Measurements from ENCODE around the gene MYO5A.
"Not testable (repeated sequence)": the region's sequence is repeated elsewhere in the genome, so short reads cannot be mapped to it uniquely, and the experiment has no call there.

Gene MYO5A

GRCh38 chr15:52317688-52318087 is 211.0 kb downstream of the MYO5A start:
- no peak for DNase-seq

GRCh38 chr15:52317022-52317421 is 211.7 kb downstream of the MYO5A start:
- DNase-seq: no peak

- DNase-seq: no peak
Observed at GRCh38 chr15:52309154-52309548, 219.5 kb downstream of the MYO5A start.

DNA sequence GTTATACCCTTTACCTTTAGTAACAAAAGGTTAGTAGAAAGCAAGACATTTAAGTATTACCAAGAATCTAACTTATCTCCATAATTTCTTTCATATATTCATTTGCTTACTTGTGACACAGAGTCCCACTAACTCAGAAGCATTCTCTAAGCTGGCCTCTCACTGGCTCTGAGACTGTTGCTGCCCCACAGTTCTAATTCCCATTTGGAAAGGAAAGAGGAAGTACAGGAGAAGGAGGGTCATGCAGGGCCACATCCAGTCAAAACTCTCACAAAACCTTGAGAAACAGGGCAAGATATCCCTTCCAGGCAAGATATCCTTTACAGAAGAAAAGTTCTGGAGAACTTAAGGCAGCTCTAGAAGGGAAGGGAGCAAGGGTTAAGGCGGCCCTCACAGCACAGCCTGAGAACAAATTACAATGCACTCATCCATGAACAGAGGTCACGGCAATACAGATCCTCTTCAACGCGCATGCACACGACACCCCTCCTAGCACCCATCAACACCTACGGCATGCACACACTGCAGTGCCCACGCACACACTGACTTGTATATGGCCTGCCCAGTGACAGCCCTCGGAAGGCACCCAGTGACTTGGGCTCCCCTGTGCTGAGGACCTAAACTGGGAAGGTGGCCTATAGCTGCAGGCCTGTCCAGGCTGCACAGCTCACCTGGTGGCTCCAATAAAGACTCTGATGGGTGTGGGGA is 220.1 kb downstream of the MYO5A start:
- DNase-seq: no peak

GRCh38 chr15:52307847-52308246 is 220.8 kb downstream of the MYO5A start:
- DNase-seq: no peak

DNA sequence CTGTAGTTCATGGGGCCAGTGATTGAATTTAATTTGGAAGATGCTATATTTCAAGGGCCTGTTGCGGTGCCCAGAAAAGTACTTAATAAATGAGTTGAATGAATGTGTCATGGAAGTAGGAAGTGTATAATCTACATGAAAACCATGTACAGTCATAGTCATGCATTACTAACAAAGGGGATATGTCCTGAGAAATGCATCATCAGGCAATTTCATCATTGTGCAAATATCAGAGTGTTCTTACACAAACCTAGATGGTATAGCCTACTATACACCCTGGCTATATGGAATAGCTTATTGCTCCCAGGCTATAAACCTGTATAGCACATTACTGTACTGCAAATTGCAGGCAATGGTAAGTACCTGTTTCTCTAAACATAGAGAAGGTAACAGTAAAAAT is 222.4 kb downstream of the MYO5A start:
- DNase-seq: no peak

GRCh38 chr15:52303093-52303772 is 225.4 kb downstream of the MYO5A start:
- DNase-seq: no peak

- no peak for DNase-seq
Observed at GRCh38 chr15:52301265-52301847, 227.3 kb downstream of the MYO5A start.

- DNase-seq: peak; percentile 26
Observed at GRCh38 chr15:52295421-52296001, 233.2 kb downstream of the MYO5A start, which contains the start of gene MYO5C. TSS of gene MYO5C (minus strand) at chr15:52295804. CDS start at chr15:52295636, 168 bp downstream.

DNA sequence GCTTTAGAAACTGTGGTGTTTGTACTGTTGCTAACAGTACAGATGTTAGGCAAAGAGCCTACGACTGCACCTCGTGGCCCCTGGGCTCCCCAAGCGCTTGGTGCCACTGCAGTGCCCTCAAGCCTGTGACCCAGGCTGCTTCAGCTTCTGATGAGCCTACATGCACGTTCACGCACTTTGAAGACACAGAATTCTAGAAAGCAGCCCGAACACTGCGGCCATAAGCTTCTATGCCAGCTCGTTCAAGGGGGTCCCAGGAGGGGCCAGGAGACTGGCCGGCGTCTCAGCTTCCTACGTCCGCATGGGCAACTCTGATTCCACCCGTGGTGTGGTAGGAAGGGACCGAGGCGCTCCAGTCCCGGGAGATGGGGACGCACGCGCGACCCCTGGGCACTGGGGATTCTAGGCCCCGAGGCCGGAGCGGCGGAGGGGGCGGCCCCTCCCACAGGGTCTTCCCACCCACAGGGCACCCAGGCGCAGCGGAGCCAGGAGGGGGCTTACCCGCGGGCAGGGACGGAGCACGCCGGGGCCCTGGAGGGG is 233.7 kb downstream of the MYO5A start:
- no peak for DNase-seq

DNA sequence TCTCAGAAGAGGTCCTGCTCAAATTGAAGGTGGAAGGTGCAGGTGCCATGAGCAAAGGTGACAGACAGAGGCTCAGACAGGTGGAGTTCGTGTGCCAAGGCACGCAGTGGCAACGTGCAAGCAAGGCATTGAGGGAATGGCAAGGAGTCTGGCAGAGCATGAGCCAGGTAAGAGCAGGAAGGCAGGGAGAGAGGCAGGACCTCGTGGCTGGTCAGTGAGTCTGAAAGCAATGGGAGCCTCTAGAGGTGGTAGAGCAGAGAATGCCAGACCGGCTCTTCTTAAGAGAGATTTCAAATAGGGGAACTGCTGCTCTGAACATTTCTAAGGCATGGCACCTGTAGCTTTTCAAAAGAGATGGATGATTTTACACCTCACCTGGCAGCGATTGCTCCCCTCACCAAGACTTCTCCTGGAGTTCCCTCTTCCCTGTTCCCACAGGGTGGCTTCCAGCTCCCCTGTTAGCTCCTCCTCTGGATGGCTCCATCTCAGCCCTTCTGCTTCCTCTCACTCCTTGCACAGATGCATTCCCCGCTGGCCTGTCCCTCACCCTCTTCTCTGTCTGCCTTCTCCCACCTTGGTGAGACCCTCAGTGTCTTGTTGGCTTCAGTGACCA is 235.8 kb downstream of the MYO5A start:
- DNase-seq: no peak

DNA sequence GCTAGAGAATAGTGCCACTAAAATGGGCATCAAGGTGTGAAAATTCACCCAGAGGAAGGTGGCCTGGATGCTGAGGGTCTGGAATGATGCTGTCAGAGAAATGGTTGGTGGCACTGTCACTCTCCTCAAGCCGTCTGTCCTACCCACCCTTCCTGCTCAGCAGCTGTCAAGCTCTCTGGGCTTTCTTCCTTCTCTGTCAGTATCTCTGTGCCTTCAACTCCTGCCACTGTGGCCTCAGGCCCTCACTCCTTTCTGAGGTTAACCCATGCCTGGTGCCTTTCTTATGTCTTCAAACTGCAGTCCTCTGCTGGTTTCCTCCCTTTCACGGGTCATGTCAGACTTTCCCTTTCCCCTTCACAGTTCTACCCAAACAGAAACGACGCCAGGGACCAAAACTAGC is 237.5 kb downstream of the MYO5A start:
- no peak for DNase-seq

DNA sequence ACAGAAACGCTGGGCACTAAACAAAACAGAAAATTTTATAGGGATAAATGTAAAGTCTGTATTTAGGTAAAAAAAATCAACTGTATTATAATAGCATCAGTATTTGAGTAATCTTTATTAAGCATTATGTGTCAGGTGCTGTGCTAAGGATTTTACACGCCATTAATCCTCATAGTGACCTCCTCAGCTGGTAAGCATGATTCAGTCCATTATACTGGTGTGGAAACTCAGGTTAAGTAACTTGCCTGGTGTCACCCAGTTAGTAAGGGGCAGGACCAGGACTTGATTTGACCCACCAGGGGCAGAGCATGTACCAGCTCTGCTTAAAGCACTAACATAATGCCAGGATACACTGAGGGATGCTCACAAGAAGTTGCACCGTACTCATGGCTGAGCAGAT is 237.9 kb downstream of the MYO5A start:
- no peak for DNase-seq

GRCh38 chr15:52290329-52290728 is 238.4 kb downstream of the MYO5A start:
- no peak for DNase-seq

GRCh38 chr15:52289629-52290081 is 239.0 kb downstream of the MYO5A start:
- DNase-seq: no peak

GRCh38 chr15:52288986-52289385 is 239.7 kb downstream of the MYO5A start:
- DNase-seq: no peak

DNA sequence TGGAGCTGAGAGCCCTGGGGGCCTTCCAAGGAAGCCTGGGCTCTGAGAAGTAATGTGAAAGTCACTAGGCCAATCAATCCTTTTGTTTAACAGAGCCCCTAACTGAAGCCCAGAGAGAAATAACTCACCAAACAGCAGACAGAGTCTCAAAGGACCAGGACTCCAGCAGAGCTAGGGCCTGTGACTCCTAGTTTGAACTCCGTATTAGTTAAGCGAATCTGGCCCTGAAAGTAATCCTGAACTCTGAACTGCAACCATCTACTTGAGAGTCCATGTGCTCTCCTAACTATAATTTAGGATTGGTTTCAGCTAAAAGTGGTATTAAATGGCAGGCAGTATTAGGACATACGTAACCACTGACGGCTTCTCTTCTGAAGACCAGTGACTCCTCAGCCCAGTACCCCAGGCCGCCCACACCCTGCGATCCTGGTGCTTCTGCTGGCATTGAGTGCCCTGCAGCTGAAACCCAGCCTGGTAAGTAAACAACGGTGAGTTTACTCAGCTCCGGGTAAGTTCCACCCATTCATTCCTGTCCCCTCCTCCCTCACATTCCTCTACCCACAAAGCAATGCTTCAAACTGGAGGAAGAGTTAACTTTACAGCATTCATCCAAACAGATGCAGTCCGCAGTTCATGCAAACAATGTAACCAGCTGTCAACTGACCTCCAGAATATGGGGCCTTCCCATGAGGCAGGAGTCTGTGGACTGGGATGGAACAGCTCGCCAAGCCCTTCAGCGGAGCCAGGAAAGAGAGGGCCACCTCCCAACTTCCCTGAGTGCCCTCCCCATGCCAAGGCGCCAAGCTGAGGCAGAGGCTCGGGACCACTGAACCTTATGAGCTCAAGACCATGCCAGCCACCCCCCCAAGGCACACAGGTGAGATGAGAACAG is 240.4 kb downstream of the MYO5A start:
- no peak for DNase-seq

- DNase-seq: no peak
Observed at GRCh38 chr15:52287114-52287513, 241.6 kb downstream of the MYO5A start.

DNA sequence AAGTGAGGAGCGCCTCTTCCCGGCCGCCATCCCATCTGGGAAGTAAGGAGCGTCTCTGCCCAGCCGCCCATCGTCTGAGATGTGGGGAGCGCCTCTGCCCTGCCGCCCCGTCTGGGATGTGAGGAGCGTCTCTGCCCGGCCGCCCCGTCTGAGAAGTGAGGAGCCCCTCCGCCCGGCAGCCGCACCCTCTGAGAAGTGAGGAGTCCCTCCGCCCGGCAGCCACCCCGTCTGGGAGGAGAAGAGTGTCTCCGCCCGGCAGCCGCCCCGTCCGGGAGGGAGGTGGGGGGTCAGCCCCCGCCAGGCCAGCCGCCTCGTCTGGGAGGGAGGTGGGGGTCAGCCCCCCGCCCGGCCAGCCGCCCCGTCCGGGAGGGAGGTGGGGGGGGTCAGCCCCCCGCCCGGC is 242.7 kb downstream of the MYO5A start:
- not testable (repeated sequence) for DNase-seq

DNA sequence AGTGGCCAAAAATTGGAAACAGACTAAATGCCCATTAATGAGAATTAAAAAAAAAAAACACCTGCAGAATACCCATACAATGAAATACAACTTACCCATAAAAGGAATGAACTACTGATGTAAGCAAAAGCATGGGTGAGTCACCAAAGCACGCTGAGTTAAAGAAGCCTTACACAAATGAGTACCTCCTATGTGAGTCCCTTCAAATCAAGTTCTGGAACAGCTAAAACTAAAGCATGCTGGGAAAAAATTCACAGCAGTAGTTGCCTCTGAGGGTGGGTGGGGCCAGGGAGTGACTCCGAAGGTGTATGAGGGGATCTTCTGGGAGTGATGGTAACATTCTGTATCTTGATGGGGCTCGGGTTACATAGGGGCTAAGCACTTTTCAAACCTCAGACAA is 244.5 kb downstream of the MYO5A start:
- DNase-seq: no peak

DNA sequence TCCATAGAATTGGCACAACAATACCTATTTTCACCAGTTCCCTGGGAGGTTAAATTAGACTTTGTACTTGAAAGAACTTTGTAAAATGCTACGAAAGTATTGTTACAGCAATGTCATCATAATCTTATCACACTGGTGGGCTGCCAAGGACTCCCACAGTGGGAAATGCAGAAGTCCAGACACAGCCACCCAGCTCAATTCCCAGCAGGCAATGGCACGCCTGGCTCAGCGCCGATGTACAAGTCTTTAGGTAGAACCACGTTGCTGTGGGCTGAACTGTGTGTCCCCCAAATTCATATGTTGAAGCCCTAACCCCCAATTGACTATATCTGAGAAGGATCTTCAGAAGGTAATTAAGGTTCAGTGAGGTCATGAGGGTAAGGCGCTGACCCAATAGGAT is 245.4 kb downstream of the MYO5A start:
- DNase-seq: no peak

DNA sequence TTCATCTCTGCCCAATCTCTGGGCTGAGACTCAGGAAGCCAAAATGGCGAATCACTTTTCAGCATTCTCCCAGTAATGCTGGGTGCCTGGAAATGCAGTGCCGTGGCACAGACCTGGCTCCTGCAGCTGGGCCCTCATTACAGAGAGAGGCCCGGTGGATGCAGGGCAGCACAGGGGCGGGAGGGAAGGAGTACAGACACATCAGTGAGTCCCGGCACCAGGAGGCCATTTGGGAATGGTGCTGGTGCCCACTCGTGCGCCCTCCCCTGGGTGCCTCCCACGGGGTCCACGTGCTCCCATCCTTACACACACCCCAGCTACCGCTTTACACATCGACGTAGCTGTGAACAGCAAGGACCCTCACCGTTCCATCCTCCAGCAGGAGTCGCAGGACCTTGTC is 246.3 kb downstream of the MYO5A start:
- DNase-seq: no peak
